Ascending aorta (tissue), 2 donors: ENCODE results near the gene ABHD18. TPM values are rescaled to one million over a fixed set of nuclear protein-coding genes. Genes with fewer than 3 reads are reported as not detected.
"Not testable (repeated sequence)": the region's sequence is repeated elsewhere in the genome, so short reads cannot be mapped to it uniquely, and the experiment has no call there.

Source experiments
- DNase-seq, 2 donors: peaks; one replicate each; pipeline ENCODE4 v3.0.0-alpha.2; 2019; ENCODE audit warnings: low spot score in 2 of 2
- H3K27ac ChIP-seq, 2 donors: fragments of 200-600 bp; sonication (generic); one replicate each; pipeline ENCODE4 v1.5.1; 2016 to 2017; ENCODE audit warnings: mild to moderate bottlenecking in 1 of 2
- H3K27me3 ChIP-seq: fragments of 200-600 bp; sonication (generic); one replicate; pipeline ENCODE4 v1.5.1; 2017
- H3K36me3 ChIP-seq, 2 donors: fragments of 200-600 bp; sonication (generic); one replicate each; pipeline ENCODE4 v1.5.1; 2016
- H3K4me1 ChIP-seq, 2 donors: fragments of 200-600 bp; sonication (generic); one replicate each; pipeline ENCODE4 v1.5.1; 2016 to 2017; ENCODE audit warnings: mild to moderate bottlenecking in 1 of 2
- H3K4me3 ChIP-seq, 2 donors: fragments of 200-600 bp; sonication (generic); one replicate each; pipeline ENCODE4 v1.5.1; 2016 to 2017; ENCODE audit warnings: mild to moderate bottlenecking in 1 of 2
- H3K9me3 ChIP-seq, 2 donors: fragments of 200-600 bp; sonication (generic); one replicate each; pipeline ENCODE4 v1.5.1; 2016
- CTCF ChIP-seq, 3 experiments: fragments of 200-600 bp in 2 of 3; fragments of 450-650 bp in 1 of 3; sonication (generic) in 2 of 3; IDR thresholded peaks; one replicate each; pipeline ENCODE4 v1.5.1; 2016 to 2019; ENCODE audit warnings: antibody characterized with exemption in 3 of 3, mild to moderate bottlenecking in 1 of 3, moderate library complexity in 1 of 3
- intact Hi-C: fragments of 100-400 bp; cut with DNase I; formaldehyde crosslinking; loops from one replicate; pipeline ENCODE4 v1.15.1; 2023
- total RNA-seq: library from RNA; depleted of rRNA; stranded (reverse); fragments of >200 nt; gene quantifications from one replicate; pipeline ENCODE4 v1.1.0, GENCODE V29; 2016

ABHD18 gene
- total RNA-seq, 1 donor from 2014 or later: 3.5 TPM

GRCh38 chr4:127982445-127982844, 17.2 kb downstream of the ABHD18 start:
- no peak for TF ChIP-seq CTCF (IDR thresholded peaks at IDR 0.05)
- Histone ChIP-seq H3K36me3 (peaks cover 17 to 28% of the 10 kb centered on the region in 2 donors), H3K4me3 (no peak overlapping the region), H3K4me1 (no peaks in the 10 kb centered on the region), H3K27ac (no peak overlapping the region), H3K27me3 (no peaks in the 10 kb centered on the region), H3K9me3 (no peaks in the 10 kb centered on the region)
- DNase-seq: no peak
- intact Hi-C loops: no loop called here

GRCh38 chr4:127985989-127986388, 20.8 kb downstream of the ABHD18 start:
- Histone ChIP-seq H3K9me3 (no peaks in the 10 kb centered on the region), H3K27ac (no peak overlapping the region), H3K36me3 (peaks cover 26 to 36% of the 10 kb centered on the region in 2 donors), H3K27me3 (no peaks in the 10 kb centered on the region), H3K4me1 (no peaks in the 10 kb centered on the region), H3K4me3 (no peak overlapping the region)
- TF ChIP-seq CTCF (IDR thresholded peaks at IDR 0.05): no peak
- intact Hi-C loops: no loop called here
- DNase-seq: no peak

- intact Hi-C loops: no loop called here
- no peak for DNase-seq
- Histone ChIP-seq H3K4me1 (no peaks in the 10 kb centered on the region), H3K27ac (no peak overlapping the region), H3K36me3 (peaks cover 28 to 40% of the 10 kb centered on the region in 2 donors), H3K4me3 (no peak overlapping the region), H3K27me3 (no peaks in the 10 kb centered on the region), H3K9me3 (no peaks in the 10 kb centered on the region)
- no peak for TF ChIP-seq CTCF (IDR thresholded peaks at IDR 0.05)
These were observed 23.4 kb downstream of the ABHD18 start for GRCh38 chr4:127988638-127989037.

- TF ChIP-seq CTCF (IDR thresholded peaks at IDR 0.05): no peak
- no peak for DNase-seq
- no peaks in the 10 kb centered on the region for H3K9me3 ChIP-seq
These were observed 27.9 kb downstream of the ABHD18 start for GRCh38 chr4:127993151-127993550.

GRCh38 chr4:127995776-127996175, 30.6 kb downstream of the ABHD18 start:
- Histone ChIP-seq H3K4me1 (no peaks in the 10 kb centered on the region), H3K27ac (no peak overlapping the region), H3K27me3 (no peaks in the 10 kb centered on the region), H3K9me3 (no peaks in the 10 kb centered on the region), H3K4me3 (no peak overlapping the region), H3K36me3 (peaks cover 7 to 13% of the 10 kb centered on the region in 2 donors)
- no peak for DNase-seq
- intact Hi-C loops: no loop called here
- no peak for TF ChIP-seq CTCF (IDR thresholded peaks at IDR 0.05)

More at GRCh38 chr4:127993151-127993550, 27.9 kb downstream of the ABHD18 start:
- Histone ChIP-seq H3K4me1 (no peaks in the 10 kb centered on the region), H3K27ac (no peak overlapping the region), H3K4me3 (no peak overlapping the region), H3K36me3 (peaks cover 11 to 14% of the 10 kb centered on the region in 2 donors), H3K27me3 (no peaks in the 10 kb centered on the region)
- intact Hi-C loops: no loop called here

GRCh38 chr4:127996521-127996920, 31.3 kb downstream of the ABHD18 start:
- H3K9me3 ChIP-seq, H3K27ac ChIP-seq, intact Hi-C loops, H3K36me3 ChIP-seq, H3K4me3 ChIP-seq, H3K27me3 ChIP-seq, DNase-seq, H3K4me1 ChIP-seq: not testable (repeated sequence)
